T follicular helper cell (primary cell): ENCODE measurements around the gene RBMY1E.
"Not testable (repeated sequence)": the region's sequence is repeated elsewhere in the genome, so short reads cannot be mapped to it uniquely, and the experiment has no call there.

ENCODE experiments used
- DNase-seq: peaks from one replicate; pipeline ENCODE4 v3.0.0-alpha.2; 2020; ENCODE audit warnings: low read depth
- total RNA-seq, 2 experiments: gene quantifications; one replicate each; lab custom pipeline; 2026; lab: John Stamatoyannopoulos, UW

The RBMY1E gene
- total RNA-seq, result 0 reads per million in 2 experiments

DNA sequence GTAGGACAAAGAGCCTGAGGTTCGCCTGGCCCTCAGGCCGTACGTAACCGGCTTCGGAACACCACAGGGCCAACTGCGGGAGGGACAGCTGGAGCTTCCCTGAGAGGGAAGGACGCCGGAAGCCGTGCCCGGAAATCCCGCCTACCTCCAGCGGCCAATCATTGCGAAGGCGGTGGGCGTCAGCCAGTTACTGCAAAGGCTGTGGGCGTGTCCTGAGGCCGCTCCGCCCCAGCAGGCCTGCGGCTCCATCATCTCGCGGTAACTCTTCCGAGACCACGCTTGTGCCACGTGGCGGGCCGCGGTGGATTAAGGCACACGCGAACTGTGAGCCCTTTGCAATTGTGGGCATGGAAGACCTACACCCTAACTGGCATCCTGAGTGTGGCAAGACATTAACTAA, at the start of gene RBMY1E:
RBMY1E (minus strand) TSS at position 101 of the 400 bp plus-strand sequence. CDS start 1,978 bp downstream, outside the sequence.
- not testable (repeated sequence) for DNase-seq

DNA sequence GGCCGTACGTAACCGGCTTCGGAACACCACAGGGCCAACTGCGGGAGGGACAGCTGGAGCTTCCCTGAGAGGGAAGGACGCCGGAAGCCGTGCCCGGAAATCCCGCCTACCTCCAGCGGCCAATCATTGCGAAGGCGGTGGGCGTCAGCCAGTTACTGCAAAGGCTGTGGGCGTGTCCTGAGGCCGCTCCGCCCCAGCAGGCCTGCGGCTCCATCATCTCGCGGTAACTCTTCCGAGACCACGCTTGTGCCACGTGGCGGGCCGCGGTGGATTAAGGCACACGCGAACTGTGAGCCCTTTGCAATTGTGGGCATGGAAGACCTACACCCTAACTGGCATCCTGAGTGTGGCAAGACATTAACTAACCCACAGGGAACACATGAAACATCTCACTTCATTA, 23.4 kb downstream of the RBMY1E start, which contains the start of gene RBMY1D:
RBMY1D (minus strand) TSS at position 101 of the 400 bp plus-strand sequence. CDS start 2,013 bp downstream, outside the sequence.
- DNase-seq, result not testable (repeated sequence)

- not testable (repeated sequence) for DNase-seq
These were observed 48.3 kb downstream of the RBMY1E start for GRCh38 chrY:21869407-21870076.
